NOMO-1 treated with DMSO at 0.1 percent for 48 hours (cell line): ENCODE measurements around the gene LYPD3.
"Not testable (repeated sequence)": the region's sequence is repeated elsewhere in the genome, so short reads cannot be mapped to it uniquely, and the experiment has no call there.

Experiments used
- DNase-seq: peaks from one replicate; lab custom pipeline; 2025; ENCODE audit not compliant: unreplicated experiment; lab: John Stamatoyannopoulos, UW

The LYPD3 gene

GRCh38 chr19:43462785-43463380 lies 2.5 kb downstream of the LYPD3 start:
- DNase-seq, result no peak

- no peak for DNase-seq
Measured at GRCh38 chr19:43462383-43462782, 3.0 kb downstream of the LYPD3 start.

GRCh38 chr19:43461303-43461702 lies 4.1 kb downstream of the LYPD3 start:
- DNase-seq, result no peak

- DNase-seq, result no peak
Measured at GRCh38 chr19:43460362-43461016, 4.9 kb downstream of the LYPD3 start.

- DNase-seq, result no peak
Measured at GRCh38 chr19:43457809-43458208, 7.6 kb downstream of the LYPD3 start.

- DNase-seq, result peak; percentile 70
Measured at GRCh38 chr19:43455321-43456113, 9.9 kb downstream of the LYPD3 start.

- DNase-seq, result no peak
Measured at GRCh38 chr19:43454031-43454430, 11.4 kb downstream of the LYPD3 start.

GRCh38 chr19:43452582-43452981 lies 12.8 kb downstream of the LYPD3 start:
- no peak for DNase-seq

- DNase-seq, result no peak
Measured at GRCh38 chr19:43450545-43450997, 14.8 kb downstream of the LYPD3 start.

GRCh38 chr19:43447655-43448054 lies 17.8 kb downstream of the LYPD3 start:
- no peak for DNase-seq

GRCh38 chr19:43446746-43447489 lies 18.5 kb downstream of the LYPD3 start:
- DNase-seq, result peak; percentile 68

GRCh38 chr19:43445426-43445825 lies 20.0 kb downstream of the LYPD3 start:
- no peak for DNase-seq

GRCh38 chr19:43444531-43445287 lies 20.7 kb downstream of the LYPD3 start:
- peak; percentile 49 for DNase-seq

GRCh38 chr19:43444091-43444490 lies 21.3 kb downstream of the LYPD3 start:
- not testable (repeated sequence) for DNase-seq

GRCh38 chr19:43441716-43442115 lies 23.7 kb downstream of the LYPD3 start:
- peak; percentile 32 for DNase-seq

GRCh38 chr19:43439709-43440063 lies 25.7 kb downstream of the LYPD3 start:
- DNase-seq, result no peak

- peak; percentile 77 for DNase-seq
Measured at GRCh38 chr19:43439032-43439708, 26.2 kb downstream of the LYPD3 start.

GRCh38 chr19:43438291-43439031 lies 26.9 kb downstream of the LYPD3 start:
- DNase-seq, result no peak

- no peak for DNase-seq
Measured at GRCh38 chr19:43437712-43438111, 27.7 kb downstream of the LYPD3 start.
